HEK293 (cell line): ENCODE results near the gene MEG3.

Source experiments
- CTCF ChIA-PET: fragments of 350-600 bp; formaldehyde crosslinking; extraction: SDS; loops from one replicate; lab custom pipeline; 2021; ENCODE audit warnings: antibody characterized with exemption; lab: Yijun Ruan, JAX
- POLR2A ChIA-PET: fragments of 300-600 bp; formaldehyde crosslinking; extraction: SDS; loops from one replicate; lab custom pipeline; 2020; ENCODE audit warnings: antibody characterized with exemption, inconsistent platforms; lab: Yijun Ruan, JAX
- H3K27ac ChIP-seq: fragments of 200-500 bp; sonication (Bioruptor generic); 2 replicates; pipeline ENCODE4 v1.5.1; 2014; ENCODE audit warnings: low read depth, low read length, control low read depth, inconsistent platforms; ENCODE audit errors: extremely low read depth
- H3K36me3 ChIP-seq, 2 experiments: fragments of 200-500 bp in 1 of 2; sonication (Bioruptor generic) in 1 of 2; 1 replicate in 1 of 2; 2 replicates in 1 of 2; pipeline ENCODE4 v1.5.1; 2014 to 2017; ENCODE audit warnings: inconsistent platforms in 2 of 2, low read length in 2 of 2; ENCODE audit not compliant: control insufficient read depth in 2 of 2, insufficient read depth in 1 of 2
- H3K4me1 ChIP-seq: fragments of 200-500 bp; sonication (Bioruptor generic); 2 replicates; pipeline ENCODE4 v1.5.1; 2014; ENCODE audit warnings: mild to moderate bottlenecking, low read length, inconsistent platforms; ENCODE audit not compliant: control insufficient read depth, insufficient read depth
- H3K4me3 ChIP-seq: 2 replicates; pipeline ENCODE4 v1.5.1; 2011; ENCODE audit warnings: low read depth, mild to moderate bottlenecking, control low read depth, low read length, moderate library complexity
- H3K9me3 ChIP-seq: fragments of 200-500 bp; sonication (Bioruptor generic); 2 replicates; pipeline ENCODE4 v1.5.1; 2014; ENCODE audit warnings: low read depth, low read length, inconsistent platforms; ENCODE audit not compliant: control insufficient read depth, insufficient read depth
- GLI2 ChIP-seq: fragments of 450-650 bp; formaldehyde crosslinking; IDR thresholded peaks from 2 replicates; pipeline ENCODE4; 2017; ENCODE audit warnings: missing biosample characterization, missing genetic modification characterization, low read depth, borderline replicate concordance
- HOXC10 ChIP-seq: sonication (generic); formaldehyde crosslinking; IDR thresholded peaks from 2 replicates; pipeline ENCODE4 v1.8.1; 2023; ENCODE audit warnings: mild to moderate bottlenecking, missing genetic modification reagents
- HOXD13 ChIP-seq: sonication (generic); formaldehyde crosslinking; IDR thresholded peaks from 2 replicates; pipeline ENCODE4 v1.8.0; 2022; ENCODE audit warnings: missing genetic modification reagents, borderline replicate concordance
- MEIS1 ChIP-seq: sonication (generic); formaldehyde crosslinking; IDR thresholded peaks from 2 replicates; pipeline ENCODE4 v1.8.1; 2022; ENCODE audit warnings: missing genetic modification reagents, mild to moderate bottlenecking, borderline replicate concordance
- TCF7L2 ChIP-seq: IDR thresholded peaks from 2 replicates; pipeline ENCODE4 v1.6.1; 2011; ENCODE audit warnings: low read depth, mild to moderate bottlenecking, inconsistent platforms, low read length, moderate library complexity, borderline replicate concordance
- ZBTB20 ChIP-seq: fragments of 450-650 bp; formaldehyde crosslinking; IDR thresholded peaks from 2 replicates; pipeline ENCODE4 v1.5.1; 2016; ENCODE audit warnings: missing biosample characterization, missing genetic modification characterization
- ZBTB7A ChIP-seq: fragments of 450-650 bp; formaldehyde crosslinking; IDR thresholded peaks from 2 replicates; pipeline ENCODE4 v1.5.1; 2016; ENCODE audit warnings: low read depth, missing biosample characterization, missing genetic modification characterization
- ZFHX2 ChIP-seq: fragments of 450-650 bp; formaldehyde crosslinking; conservative IDR thresholded peaks from 2 replicates; pipeline ENCODE4 v1.5.1; 2016; ENCODE audit warnings: missing biosample characterization, missing genetic modification characterization
- ZNF132 ChIP-seq: fragments of 450-650 bp; formaldehyde crosslinking; IDR thresholded peaks from 2 replicates; pipeline ENCODE4 v1.5.1; 2017; ENCODE audit warnings: missing biosample characterization, missing genetic modification characterization, borderline replicate concordance
- ZNF140 ChIP-seq: fragments of 450-650 bp; formaldehyde crosslinking; IDR thresholded peaks from 2 replicates; pipeline ENCODE4 v1.5.1; 2016; ENCODE audit warnings: missing biosample characterization, missing genetic modification characterization
- ZNF16 ChIP-seq: fragments of 450-650 bp; formaldehyde crosslinking; IDR thresholded peaks from 2 replicates; pipeline ENCODE4 v1.5.1; 2016; ENCODE audit warnings: low read depth, missing biosample characterization, missing genetic modification characterization
- ZNF18 ChIP-seq: fragments of 450-650 bp; formaldehyde crosslinking; IDR thresholded peaks from 2 replicates; pipeline ENCODE4 v1.5.1; 2016; ENCODE audit warnings: missing biosample characterization, missing genetic modification characterization
- ZNF211 ChIP-seq: fragments of 450-650 bp; formaldehyde crosslinking; IDR thresholded peaks from 2 replicates; pipeline ENCODE4 v1.5.1; 2016; ENCODE audit warnings: low read depth, missing biosample characterization, missing genetic modification characterization
- ZNF248 ChIP-seq: fragments of 450-650 bp; formaldehyde crosslinking; IDR thresholded peaks from 2 replicates; pipeline ENCODE4 v1.5.1; 2017; ENCODE audit warnings: missing biosample characterization, missing genetic modification characterization
- ZNF48 ChIP-seq: fragments of 450-650 bp; formaldehyde crosslinking; IDR thresholded peaks from 2 replicates; pipeline ENCODE4 v1.5.1; 2016; ENCODE audit warnings: missing biosample characterization, missing genetic modification characterization
- ZNF514 ChIP-seq: fragments of 450-650 bp; formaldehyde crosslinking; IDR thresholded peaks from 2 replicates; pipeline ENCODE4 v1.5.1; 2016; ENCODE audit warnings: missing biosample characterization, missing genetic modification characterization
- ZNF654 ChIP-seq: fragments of 450-650 bp; formaldehyde crosslinking; IDR thresholded peaks from 2 replicates; pipeline ENCODE4 v1.5.1; 2016; ENCODE audit warnings: low read depth, missing biosample characterization, missing genetic modification characterization
- ZNF791 ChIP-seq: fragments of 450-650 bp; formaldehyde crosslinking; IDR thresholded peaks from 2 replicates; pipeline ENCODE4 v1.5.1; 2016; ENCODE audit warnings: missing biosample characterization, missing genetic modification characterization
- ZSCAN4 ChIP-seq: fragments of 450-650 bp; formaldehyde crosslinking; IDR thresholded peaks from 2 replicates; pipeline ENCODE4 v1.5.1; 2017; ENCODE audit warnings: missing biosample characterization, missing genetic modification characterization
- TF ChIP-seq, protein P1 (sequence below): fragments of 450-650 bp; formaldehyde crosslinking; IDR thresholded peaks from 2 replicates; pipeline ENCODE4 v1.5.1; 2017; ENCODE audit warnings: missing biosample characterization, missing genetic modification characterization
- TF ChIP-seq, protein P2 (sequence below): fragments of 450-650 bp; formaldehyde crosslinking; IDR thresholded peaks from 2 replicates; pipeline ENCODE4 v1.5.1; 2016; ENCODE audit warnings: missing biosample characterization, missing genetic modification characterization
- TF ChIP-seq, protein P3 (sequence below): fragments of 450-650 bp; formaldehyde crosslinking; IDR thresholded peaks from 2 replicates; pipeline ENCODE4 v1.5.1; 2017; ENCODE audit warnings: missing biosample characterization, missing genetic modification characterization
- TF ChIP-seq, protein P4 (sequence below): fragments of 450-650 bp; formaldehyde crosslinking; IDR thresholded peaks from 2 replicates; pipeline ENCODE4 v1.5.1; 2017; ENCODE audit warnings: missing biosample characterization, missing genetic modification characterization

The MEG3 gene

GRCh38 chr14:100789460-100790417, 36.2 kb upstream of the MEG3 start:
- H3K36me3 ChIP-seq: no peaks in the 10 kb centered on the region
- ChIA-PET POLR2A (no interaction called here), CTCF (interaction anchor here (0.5 to 0.7 kb wide), 3 partner anchors 8 to 724 kb away, joined by 4 to 5 read pairs (median 4); no protein-coding TSS in a partner anchor)
- H3K27ac ChIP-seq: no peak overlapping the region
- H3K4me3 ChIP-seq: no peak overlapping the region
- H3K4me1 ChIP-seq: no peaks in the 10 kb centered on the region
- H3K9me3 ChIP-seq: no peaks in the 10 kb centered on the region
- TF ChIP-seq, protein P1, sequence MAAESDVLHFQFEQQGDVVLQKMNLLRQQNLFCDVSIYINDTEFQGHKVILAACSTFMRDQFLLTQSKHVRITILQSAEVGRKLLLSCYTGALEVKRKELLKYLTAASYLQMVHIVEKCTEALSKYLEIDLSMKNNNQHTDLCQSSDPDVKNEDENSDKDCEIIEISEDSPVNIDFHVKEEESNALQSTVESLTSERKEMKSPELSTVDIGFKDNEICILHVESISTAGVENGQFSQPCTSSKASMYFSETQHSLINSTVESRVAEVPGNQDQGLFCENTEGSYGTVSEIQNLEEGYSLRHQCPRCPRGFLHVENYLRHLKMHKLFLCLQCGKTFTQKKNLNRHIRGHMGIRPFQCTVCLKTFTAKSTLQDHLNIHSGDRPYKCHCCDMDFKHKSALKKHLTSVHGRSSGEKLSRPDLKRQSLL (tag by site-specific recombination): no peak
- TF ChIP-seq, protein P2, sequence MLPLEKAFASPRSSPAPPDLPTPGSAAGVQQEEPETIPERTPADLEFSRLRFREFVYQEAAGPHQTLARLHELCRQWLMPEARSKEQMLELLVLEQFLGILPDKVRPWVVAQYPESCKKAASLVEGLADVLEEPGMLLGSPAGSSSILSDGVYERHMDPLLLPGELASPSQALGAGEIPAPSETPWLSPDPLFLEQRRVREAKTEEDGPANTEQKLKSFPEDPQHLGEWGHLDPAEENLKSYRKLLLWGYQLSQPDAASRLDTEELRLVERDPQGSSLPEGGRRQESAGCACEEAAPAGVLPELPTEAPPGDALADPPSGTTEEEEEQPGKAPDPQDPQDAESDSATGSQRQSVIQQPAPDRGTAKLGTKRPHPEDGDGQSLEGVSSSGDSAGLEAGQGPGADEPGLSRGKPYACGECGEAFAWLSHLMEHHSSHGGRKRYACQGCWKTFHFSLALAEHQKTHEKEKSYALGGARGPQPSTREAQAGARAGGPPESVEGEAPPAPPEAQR (tag by site-specific recombination): no peak
- TF ChIP-seq, protein P3, sequence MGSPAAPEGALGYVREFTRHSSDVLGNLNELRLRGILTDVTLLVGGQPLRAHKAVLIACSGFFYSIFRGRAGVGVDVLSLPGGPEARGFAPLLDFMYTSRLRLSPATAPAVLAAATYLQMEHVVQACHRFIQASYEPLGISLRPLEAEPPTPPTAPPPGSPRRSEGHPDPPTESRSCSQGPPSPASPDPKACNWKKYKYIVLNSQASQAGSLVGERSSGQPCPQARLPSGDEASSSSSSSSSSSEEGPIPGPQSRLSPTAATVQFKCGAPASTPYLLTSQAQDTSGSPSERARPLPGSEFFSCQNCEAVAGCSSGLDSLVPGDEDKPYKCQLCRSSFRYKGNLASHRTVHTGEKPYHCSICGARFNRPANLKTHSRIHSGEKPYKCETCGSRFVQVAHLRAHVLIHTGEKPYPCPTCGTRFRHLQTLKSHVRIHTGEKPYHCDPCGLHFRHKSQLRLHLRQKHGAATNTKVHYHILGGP (tag by site-specific recombination): no peak
- no peak for TF ChIP-seq GLI2 (tag by site-specific recombination)
- TF ChIP-seq ZNF791: no peak

GRCh38 chr14:100790502-100791347, 35.2 kb upstream of the MEG3 start:
- no peaks in the 10 kb centered on the region for H3K36me3 ChIP-seq
- no peak overlapping the region for H3K27ac ChIP-seq
- H3K4me3 ChIP-seq: no peak overlapping the region
- CTCF ChIA-PET: interaction anchor here (0.6 kb wide), 1 partner anchor 532 kb away, joined by 3 read pairs; no protein-coding TSS in a partner anchor
- POLR2A ChIA-PET: no interaction called here
- TF ChIP-seq ZBTB7A: no peak
- no peak for TF ChIP-seq ZNF18 (tag by site-specific recombination)
- no peak for TF ChIP-seq ZNF211 (tag by site-specific recombination)
- TF ChIP-seq TCF7L2: no peak
- TF ChIP-seq ZNF514: no peak
- TF ChIP-seq ZSCAN4 (tag by site-specific recombination): no peak
- TF ChIP-seq ZNF132: no peak
- TF ChIP-seq ZNF140: no peak
- no peak for TF ChIP-seq ZBTB20 (tag by site-specific recombination)
- no peak for TF ChIP-seq HOXC10 (CRISPR knock-in tag)
- no peak for TF ChIP-seq ZNF248
- no peak for TF ChIP-seq MEIS1 (CRISPR knock-in tag)
- TF ChIP-seq, protein P4, sequence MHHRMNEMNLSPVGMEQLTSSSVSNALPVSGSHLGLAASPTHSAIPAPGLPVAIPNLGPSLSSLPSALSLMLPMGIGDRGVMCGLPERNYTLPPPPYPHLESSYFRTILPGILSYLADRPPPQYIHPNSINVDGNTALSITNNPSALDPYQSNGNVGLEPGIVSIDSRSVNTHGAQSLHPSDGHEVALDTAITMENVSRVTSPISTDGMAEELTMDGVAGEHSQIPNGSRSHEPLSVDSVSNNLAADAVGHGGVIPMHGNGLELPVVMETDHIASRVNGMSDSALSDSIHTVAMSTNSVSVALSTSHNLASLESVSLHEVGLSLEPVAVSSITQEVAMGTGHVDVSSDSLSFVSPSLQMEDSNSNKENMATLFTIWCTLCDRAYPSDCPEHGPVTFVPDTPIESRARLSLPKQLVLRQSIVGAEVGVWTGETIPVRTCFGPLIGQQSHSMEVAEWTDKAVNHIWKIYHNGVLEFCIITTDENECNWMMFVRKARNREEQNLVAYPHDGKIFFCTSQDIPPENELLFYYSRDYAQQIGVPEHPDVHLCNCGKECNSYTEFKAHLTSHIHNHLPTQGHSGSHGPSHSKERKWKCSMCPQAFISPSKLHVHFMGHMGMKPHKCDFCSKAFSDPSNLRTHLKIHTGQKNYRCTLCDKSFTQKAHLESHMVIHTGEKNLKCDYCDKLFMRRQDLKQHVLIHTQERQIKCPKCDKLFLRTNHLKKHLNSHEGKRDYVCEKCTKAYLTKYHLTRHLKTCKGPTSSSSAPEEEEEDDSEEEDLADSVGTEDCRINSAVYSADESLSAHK: no peak
- TF ChIP-seq ZNF16 (tag by site-specific recombination): no peak
- no peak for TF ChIP-seq ZFHX2 (tag by site-specific recombination)
- no peak for TF ChIP-seq ZNF654
- TF ChIP-seq ZNF48 (tag by site-specific recombination): no peak
- no peak for TF ChIP-seq HOXD13 (CRISPR knock-in tag)
- TF ChIP-seq, all 188 proteins: peak for 0
- H3K4me1 ChIP-seq: no peaks in the 10 kb centered on the region
- no peaks in the 10 kb centered on the region for H3K9me3 ChIP-seq
